GM18870 (cell line): ENCODE results near the gene LHX2.

Experiments
- ATAC-seq: cut with Tn5 transposase; IDR thresholded peaks from one replicate; pipeline ENCODE4 v1.9.1; 2021; ENCODE audit warnings: moderate library complexity; ENCODE audit not compliant: unreplicated experiment

The LHX2 gene

GRCh38 chr9:124052401-124052800, 40.8 kb downstream of the LHX2 start:
- ATAC-seq: no peak

DNA sequence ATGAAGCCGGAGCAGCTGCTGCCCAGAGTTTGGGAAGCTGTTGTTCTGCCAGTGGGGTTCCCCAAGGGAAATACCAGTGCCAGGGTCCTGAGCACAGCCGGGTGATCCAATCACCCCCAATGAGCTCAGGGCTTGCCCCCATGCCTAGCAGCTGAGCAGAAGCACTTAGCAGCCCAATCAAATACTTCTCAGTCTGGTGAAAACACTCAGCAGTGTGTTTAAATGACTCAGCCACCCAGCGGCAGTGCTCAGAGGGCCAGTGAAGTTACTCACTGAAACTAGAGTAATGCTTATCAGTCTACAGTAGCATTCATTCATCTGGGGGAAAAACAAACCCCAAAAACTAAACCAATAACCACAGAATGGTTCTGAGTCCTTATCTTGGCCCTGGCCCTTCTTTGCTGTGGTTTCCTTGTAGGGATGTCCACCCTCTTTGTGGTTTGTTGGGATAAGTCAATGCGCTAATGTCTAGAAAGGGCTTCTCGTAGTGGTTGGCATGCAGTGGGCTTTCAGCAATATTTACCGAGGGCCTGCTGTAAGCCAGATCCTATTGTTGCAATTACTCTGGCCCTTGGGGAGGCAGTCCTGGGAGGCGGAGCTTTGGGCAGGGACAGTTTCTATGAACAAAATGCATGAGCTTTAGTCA, 43.1 kb downstream of the LHX2 start:
- peak; percentile 96 for ATAC-seq

GRCh38 chr9:124060844-124061605, 49.5 kb downstream of the LHX2 start:
- no peak for ATAC-seq

GRCh38 chr9:124062172-124062571, 50.6 kb downstream of the LHX2 start:
- ATAC-seq: no peak

DNA sequence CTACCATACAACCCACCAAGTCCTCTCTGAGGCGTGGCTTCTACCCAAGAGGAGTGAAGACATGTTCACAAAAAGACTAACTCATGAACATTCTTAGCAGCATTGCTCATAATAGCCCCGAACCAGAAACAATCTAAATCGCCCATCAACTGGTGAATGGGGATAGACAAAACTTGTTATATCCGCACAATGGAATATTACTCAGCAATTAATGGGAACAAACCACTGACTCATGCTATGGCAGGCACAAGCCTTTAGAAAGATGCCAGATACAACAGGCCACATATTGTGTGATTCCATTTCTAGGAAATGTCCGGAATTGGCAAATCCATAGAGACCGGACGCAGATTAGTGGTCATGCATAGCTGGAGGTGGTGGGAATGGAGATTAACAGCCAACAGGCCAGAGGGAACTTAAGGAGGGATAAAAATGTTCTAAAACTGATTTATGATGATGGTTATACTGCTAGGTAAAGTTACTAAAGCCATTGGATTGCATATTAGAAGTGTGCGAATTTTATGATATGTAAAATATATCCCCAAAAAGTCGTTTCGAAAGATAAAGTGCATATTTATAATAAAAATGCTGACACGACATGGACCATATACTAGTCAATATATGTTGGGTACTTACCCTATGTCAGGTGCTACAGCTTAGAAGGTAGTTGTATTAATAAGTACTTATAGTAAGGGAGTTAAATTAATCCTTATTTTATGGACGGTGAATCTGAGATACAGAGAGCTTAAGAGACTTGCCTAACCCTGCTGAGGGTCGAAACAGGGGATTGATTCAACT, 55.4 kb downstream of the LHX2 start:
- ATAC-seq: no peak

- ATAC-seq: no peak
Measured at GRCh38 chr9:124068251-124068650, 56.7 kb downstream of the LHX2 start.

DNA sequence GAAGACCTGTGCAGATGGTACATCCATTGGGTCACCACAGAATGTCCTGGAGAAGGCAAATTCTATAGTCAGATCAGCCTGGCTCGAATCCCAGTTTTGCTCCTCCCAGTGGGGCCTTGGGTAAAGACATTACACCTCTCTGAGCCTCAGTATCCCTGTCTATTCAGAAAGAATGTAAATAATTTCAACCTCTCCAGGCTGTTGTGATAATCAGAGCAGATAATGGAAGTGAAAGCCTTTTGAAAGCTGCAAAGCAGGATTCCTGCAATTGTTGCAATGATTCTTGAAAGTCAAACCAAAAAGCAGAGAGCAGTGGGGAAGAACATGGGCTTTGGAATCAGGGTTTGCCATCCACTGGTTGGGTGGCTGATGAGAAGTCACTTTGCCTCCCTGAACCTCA, 63.2 kb downstream of the LHX2 start:
- no peak for ATAC-seq

DNA sequence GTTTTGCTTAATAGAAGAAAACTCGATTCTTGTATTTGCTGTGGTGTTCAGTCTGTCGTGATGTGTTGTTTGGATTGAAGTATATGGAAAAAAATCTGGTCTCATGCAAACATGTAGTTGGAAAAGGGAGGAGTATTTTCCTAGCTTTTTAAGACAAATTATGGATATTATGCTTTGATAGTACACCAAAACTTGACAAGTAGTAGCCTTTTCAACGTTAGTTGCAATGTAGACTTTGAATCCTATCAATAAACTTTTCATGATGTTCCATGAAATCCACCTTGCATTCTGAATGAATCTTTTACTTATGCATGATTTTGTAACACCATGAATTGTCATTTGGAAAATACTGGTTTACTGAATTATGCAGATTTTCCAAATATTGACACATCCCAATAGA, 64.2 kb downstream of the LHX2 start:
- no peak for ATAC-seq

GRCh38 chr9:124077915-124078572, 66.5 kb downstream of the LHX2 start:
- ATAC-seq: no peak

- no peak for ATAC-seq
Measured at GRCh38 chr9:124078641-124079040, 67.1 kb downstream of the LHX2 start.

GRCh38 chr9:124079176-124079925, 67.8 kb downstream of the LHX2 start:
- ATAC-seq: no peak

GRCh38 chr9:124082622-124083021, 71.1 kb downstream of the LHX2 start:
- ATAC-seq: no peak
